Measurements from ENCODE around the gene PRKAG2.
"Not testable (repeated sequence)": the region's sequence is repeated elsewhere in the genome, so short reads cannot be mapped to it uniquely, and the experiment has no call there.

Gene PRKAG2

GRCh38 chr7:151782598-151783448, 94.1 kb downstream of the PRKAG2 start:
- H3K27ac ChIP-seq = peak overlapping the region in 6 of 21 experiments; percentile 0 to 50 (median 25)
- H3K4me3 ChIP-seq = peak overlapping the region in 3 of 7 experiments; percentile 16 to 25 (median 17)

GRCh38 chr7:151782256-151782597, 94.7 kb downstream of the PRKAG2 start:
- peak overlapping the region in 3 of 21 experiments; percentile 21 to 50 (median 26) for H3K27ac ChIP-seq
- H3K4me3 ChIP-seq = not testable (repeated sequence)

- Histone ChIP-seq H3K27ac (no peak overlapping the region), H3K4me3 (no peak overlapping the region)
These were observed 95.6 kb downstream of the PRKAG2 start for GRCh38 chr7:151781161-151781845.

- Histone ChIP-seq H3K27ac (no peak overlapping the region), H3K4me3 (no peak overlapping the region)
These were observed 96.3 kb downstream of the PRKAG2 start for GRCh38 chr7:151780631-151781030.

GRCh38 chr7:151779678-151780077, 97.2 kb downstream of the PRKAG2 start:
- H3K27ac ChIP-seq = no peak overlapping the region
- no peak overlapping the region for H3K4me3 ChIP-seq

- Histone ChIP-seq H3K27ac (no peak overlapping the region), H3K4me3 (no peak overlapping the region)
These were observed 97.7 kb downstream of the PRKAG2 start for GRCh38 chr7:151779255-151779654.

- H3K27ac ChIP-seq = no peak overlapping the region
These were observed 98.8 kb downstream of the PRKAG2 start for GRCh38 chr7:151777908-151778670.

GRCh38 chr7:151777495-151777880, 99.4 kb downstream of the PRKAG2 start:
- Histone ChIP-seq H3K4me3 (no peak overlapping the region), H3K27ac (no peak overlapping the region)

More at GRCh38 chr7:151777908-151778670, 98.8 kb downstream of the PRKAG2 start:
- H3K4me3 ChIP-seq = no peak overlapping the region

- Histone ChIP-seq H3K4me3 (no peak overlapping the region), H3K27ac (no peak overlapping the region)
These were observed 99.9 kb downstream of the PRKAG2 start for GRCh38 chr7:151776876-151777494.

GRCh38 chr7:151776446-151776845, 100.5 kb downstream of the PRKAG2 start:
- no peak overlapping the region for H3K4me3 ChIP-seq
- H3K27ac ChIP-seq = no peak overlapping the region

GRCh38 chr7:151775547-151776443, 101.1 kb downstream of the PRKAG2 start:
- H3K27ac ChIP-seq = no peak overlapping the region

GRCh38 chr7:151774951-151775350, 102.0 kb downstream of the PRKAG2 start:
- H3K27ac ChIP-seq = no peak overlapping the region

More at GRCh38 chr7:151775547-151776443, 101.1 kb downstream of the PRKAG2 start:
- no peak overlapping the region for H3K4me3 ChIP-seq

GRCh38 chr7:151773797-151774196, 103.1 kb downstream of the PRKAG2 start:
- H3K27ac ChIP-seq = no peak overlapping the region
- H3K4me3 ChIP-seq = no peak overlapping the region

More at GRCh38 chr7:151774951-151775350, 102.0 kb downstream of the PRKAG2 start:
- H3K4me3 ChIP-seq = no peak overlapping the region

GRCh38 chr7:151770232-151770631, 106.7 kb downstream of the PRKAG2 start:
- H3K4me3 ChIP-seq = no peak overlapping the region
- peak overlapping the region in 1 of 21 experiments; percentile 85 for H3K27ac ChIP-seq

GRCh38 chr7:151769188-151769821, 107.6 kb downstream of the PRKAG2 start:
- H3K4me3 ChIP-seq = no peak overlapping the region
- H3K27ac ChIP-seq = peak overlapping the region in 8 of 21 experiments; percentile 12 to 85 (median 50)

- Histone ChIP-seq H3K27ac (peak overlapping the region in 7 of 21 experiments; percentile 12 to 85 (median 64)), H3K4me3 (no peak overlapping the region)
These were observed 108.1 kb downstream of the PRKAG2 start for GRCh38 chr7:151768805-151769187.

- H3K27ac ChIP-seq = peak overlapping the region in 1 of 21 experiments; percentile 85
These were observed 109.4 kb downstream of the PRKAG2 start for GRCh38 chr7:151767557-151767956.

More at GRCh38 chr7:151767557-151767956, 109.4 kb downstream of the PRKAG2 start:
- no peak overlapping the region for H3K4me3 ChIP-seq

Measured in skin epidermis (tissue), 12 donors.